DND-41 (cell line): Measurements from ENCODE around the gene ARSB.

Experiments used
- EZH2 ChIP-seq: IDR thresholded peaks from 3 replicates; pipeline ENCODE4 v1.6.1; 2012; ENCODE audit warnings: borderline replicate concordance, low read depth, mild to moderate bottlenecking, moderate library complexity, low read length, inconsistent platforms; ENCODE audit not compliant: severe bottlenecking
- TF ChIP-seq, protein P1 (sequence below): IDR thresholded peaks from 2 replicates; pipeline ENCODE4 v1.5.1; 2012; ENCODE audit warnings: borderline replicate concordance, low read length, moderate library complexity, mild to moderate bottlenecking; ENCODE audit not compliant: poor library complexity, severe bottlenecking; ENCODE audit errors: extremely low read depth

GRCh38 chr5:78821536-78822021 lies 163.5 kb downstream of the ARSB start:
- TF ChIP-seq, protein P1, sequence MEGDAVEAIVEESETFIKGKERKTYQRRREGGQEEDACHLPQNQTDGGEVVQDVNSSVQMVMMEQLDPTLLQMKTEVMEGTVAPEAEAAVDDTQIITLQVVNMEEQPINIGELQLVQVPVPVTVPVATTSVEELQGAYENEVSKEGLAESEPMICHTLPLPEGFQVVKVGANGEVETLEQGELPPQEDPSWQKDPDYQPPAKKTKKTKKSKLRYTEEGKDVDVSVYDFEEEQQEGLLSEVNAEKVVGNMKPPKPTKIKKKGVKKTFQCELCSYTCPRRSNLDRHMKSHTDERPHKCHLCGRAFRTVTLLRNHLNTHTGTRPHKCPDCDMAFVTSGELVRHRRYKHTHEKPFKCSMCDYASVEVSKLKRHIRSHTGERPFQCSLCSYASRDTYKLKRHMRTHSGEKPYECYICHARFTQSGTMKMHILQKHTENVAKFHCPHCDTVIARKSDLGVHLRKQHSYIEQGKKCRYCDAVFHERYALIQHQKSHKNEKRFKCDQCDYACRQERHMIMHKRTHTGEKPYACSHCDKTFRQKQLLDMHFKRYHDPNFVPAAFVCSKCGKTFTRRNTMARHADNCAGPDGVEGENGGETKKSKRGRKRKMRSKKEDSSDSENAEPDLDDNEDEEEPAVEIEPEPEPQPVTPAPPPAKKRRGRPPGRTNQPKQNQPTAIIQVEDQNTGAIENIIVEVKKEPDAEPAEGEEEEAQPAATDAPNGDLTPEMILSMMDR = no peak
- no peak for TF ChIP-seq EZH2
